ENCODE measurements around the gene GIT1. TPM values are rescaled to one million over a fixed set of nuclear protein-coding genes. Genes with fewer than 3 reads are reported as not detected.

The GIT1 gene
- polyA plus RNA-seq, 1 of the 3 experiments (the other 2 are of a cell fraction) = 42.9 TPM

DNA sequence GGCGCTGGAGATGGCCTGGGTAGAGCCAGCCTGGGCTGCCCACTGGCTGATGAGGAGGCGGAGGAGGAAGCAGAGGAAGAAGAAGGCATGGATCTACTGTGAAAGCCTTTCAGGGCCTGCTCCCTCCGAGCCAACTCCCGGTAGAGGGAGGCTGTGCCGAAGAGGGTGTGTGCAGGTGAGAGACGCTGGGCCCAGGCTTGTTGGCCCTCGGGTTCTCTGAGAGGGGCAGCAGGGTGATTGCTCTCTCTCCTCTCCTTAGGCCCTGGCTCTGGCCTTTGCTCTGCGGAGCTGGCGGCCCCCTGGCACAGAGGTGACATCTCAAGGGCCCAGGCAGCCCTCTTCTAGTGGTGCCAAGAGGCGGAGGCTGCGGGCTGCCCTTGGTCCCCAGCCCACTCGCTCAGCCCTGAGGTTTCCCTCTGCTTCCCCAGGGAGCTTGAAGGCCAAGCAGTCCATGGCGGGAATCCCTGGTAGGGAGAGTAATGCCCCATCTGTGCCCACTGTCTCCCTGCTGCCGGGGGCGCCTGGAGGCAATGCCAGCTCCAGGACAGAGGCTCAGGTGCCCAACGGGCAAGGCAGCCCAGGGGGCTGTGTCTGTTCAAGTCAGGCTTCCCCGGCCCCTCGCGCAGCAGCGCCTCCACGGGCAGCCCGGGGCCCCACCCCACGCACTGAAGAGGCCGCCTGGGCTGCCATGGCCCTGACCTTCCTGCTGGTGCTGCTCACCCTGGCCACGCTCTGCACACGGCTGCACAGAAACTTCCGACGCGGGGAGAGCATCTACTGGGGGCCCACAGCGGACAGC is 17.4 kb downstream of the GIT1 start:
- TF ChIP-seq, protein P1, sequence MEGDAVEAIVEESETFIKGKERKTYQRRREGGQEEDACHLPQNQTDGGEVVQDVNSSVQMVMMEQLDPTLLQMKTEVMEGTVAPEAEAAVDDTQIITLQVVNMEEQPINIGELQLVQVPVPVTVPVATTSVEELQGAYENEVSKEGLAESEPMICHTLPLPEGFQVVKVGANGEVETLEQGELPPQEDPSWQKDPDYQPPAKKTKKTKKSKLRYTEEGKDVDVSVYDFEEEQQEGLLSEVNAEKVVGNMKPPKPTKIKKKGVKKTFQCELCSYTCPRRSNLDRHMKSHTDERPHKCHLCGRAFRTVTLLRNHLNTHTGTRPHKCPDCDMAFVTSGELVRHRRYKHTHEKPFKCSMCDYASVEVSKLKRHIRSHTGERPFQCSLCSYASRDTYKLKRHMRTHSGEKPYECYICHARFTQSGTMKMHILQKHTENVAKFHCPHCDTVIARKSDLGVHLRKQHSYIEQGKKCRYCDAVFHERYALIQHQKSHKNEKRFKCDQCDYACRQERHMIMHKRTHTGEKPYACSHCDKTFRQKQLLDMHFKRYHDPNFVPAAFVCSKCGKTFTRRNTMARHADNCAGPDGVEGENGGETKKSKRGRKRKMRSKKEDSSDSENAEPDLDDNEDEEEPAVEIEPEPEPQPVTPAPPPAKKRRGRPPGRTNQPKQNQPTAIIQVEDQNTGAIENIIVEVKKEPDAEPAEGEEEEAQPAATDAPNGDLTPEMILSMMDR (IDR thresholded peaks at IDR 0.05) = no peak
- TF ChIP-seq SMC3 (IDR thresholded peaks at IDR 0.05; ENCODE audit: low read depth, low read length) (no peak), NFIC (IDR thresholded peaks at IDR 0.05; ENCODE audit: borderline replicate concordance) (no peak), RAD21 (IDR thresholded peaks at IDR 0.05; ENCODE audit: low read length) (no peak), MEF2A (IDR thresholded peaks at IDR 0.05; ENCODE audit: borderline replicate concordance, low read depth) (no peak), POLR2AphosphoS5 (IDR thresholded peaks at IDR 0.05; ENCODE audit: low read depth, low read length) (no peak), NRF1 (IDR thresholded peaks at IDR 0.05; ENCODE audit: low read depth, low read length) (no peak), TEAD4 (IDR thresholded peaks at IDR 0.05; ENCODE audit: borderline replicate concordance, insufficient read depth) (no peak), CHD2 (IDR thresholded peaks at IDR 0.05; ENCODE audit: low read length, partially characterized antibody) (no peak), RCOR1 (IDR thresholded peaks at IDR 0.05; ENCODE audit: low read length) (no peak)
- peaks cover 8 to 21% of the 10 kb centered on the region in 2 experiments; a peak in 1 of 4 replicates for H3K4me1 ChIP-seq (ENCODE audit: control insufficient read depth in 1 of 2, insufficient read depth in 2 of 2, low read depth in 1 of 2, low read length in 1 of 2)
- peaks cover 6% of the 10 kb centered on the region; the same call in 1 of the 2 replicates for H3K79me2 ChIP-seq (ENCODE audit: insufficient read depth)
- DNase-seq = peak; percentile 68
- CTCF ChIA-PET = interaction anchor here (0.7 to 11.6 kb wide), 33 partner anchors 8 to 541 kb away, joined by 3 to 166 read pairs (median 4); partner anchors contain the start of genes ANKRD13B, GIT1, MYO18A and SSH2
- H3K9me2 ChIP-seq = no peaks in the 10 kb centered on the region
- no peak overlapping the region for H3K4me2 ChIP-seq
- no peak overlapping the region for H3K27ac ChIP-seq (ENCODE audit: low read depth in 2 of 2, low read length in 1 of 2)
- H4K20me1 ChIP-seq (ENCODE audit: insufficient read depth) = 0 out of 2 replicates have a peak, but pooled peaks cover 4% of the 10 kb centered on the region
- no peak overlapping the region for H3K9ac ChIP-seq
- peaks cover 7% of the 10 kb centered on the region for H3F3A ChIP-seq (replicated peaks; ENCODE audit: insufficient read depth)
- H2AFZ ChIP-seq (ENCODE audit: low read depth) = no peak overlapping the region
- H3K4me3 ChIP-seq (ENCODE audit: low read depth in 2 of 2, low read length in 1 of 2) = no peak overlapping the region
- H3K9me3 ChIP-seq = no peaks in the 10 kb centered on the region
- POLR2A ChIA-PET = no interaction called here
- peaks cover 0 to 43% of the 10 kb centered on the region in 2 experiments for H3K36me3 ChIP-seq (replicated peaks in 1 of 2; ENCODE audit: control insufficient read depth in 1 of 2, insufficient read depth in 2 of 2, low read length in 1 of 2)
- H3K27me3 ChIP-seq (ENCODE audit: insufficient read depth) = no peaks in the 10 kb centered on the region
- 77% methylated on average over 15 of the region's 30 CpGs for WGBS (ENCODE audit: low lambda C conversion rate)

DNA sequence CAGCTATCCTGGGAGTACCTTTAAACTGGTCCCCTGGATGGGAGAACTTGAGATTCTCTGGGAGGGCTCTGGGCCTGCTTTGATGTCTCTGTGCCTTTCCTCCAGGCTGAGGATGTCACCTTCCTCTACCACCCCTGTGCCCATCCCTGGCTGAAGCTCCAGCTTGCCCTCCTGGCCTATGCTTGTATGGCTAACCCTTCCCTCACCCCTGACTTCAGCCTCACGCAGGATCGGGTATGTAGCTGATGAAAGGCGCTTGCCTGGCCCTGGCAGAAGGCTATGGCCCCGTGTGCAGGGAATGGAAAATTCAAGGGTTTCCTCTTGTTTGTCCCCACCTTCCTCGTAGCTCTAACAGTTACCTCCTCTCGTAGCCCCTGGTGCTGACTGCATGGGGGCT is 18.0 kb downstream of the GIT1 start:
- Histone ChIP-seq H2AFZ (ENCODE audit: low read depth) (no peak overlapping the region), H4K20me1 (ENCODE audit: insufficient read depth) (0 out of 2 replicates have a peak, but pooled peaks cover 4% of the 10 kb centered on the region), H3F3A (replicated peaks; ENCODE audit: insufficient read depth) (peaks cover 7% of the 10 kb centered on the region), H3K27ac (ENCODE audit: low read depth in 2 of 2, low read length in 1 of 2) (no peak overlapping the region), H3K9me2 (no peaks in the 10 kb centered on the region), H3K4me1 (ENCODE audit: control insufficient read depth in 1 of 2, insufficient read depth in 2 of 2, low read depth in 1 of 2, low read length in 1 of 2) (peaks cover 8 to 22% of the 10 kb centered on the region in 2 experiments; a peak in 1 of 4 replicates), H3K27me3 (ENCODE audit: insufficient read depth) (no peaks in the 10 kb centered on the region), H3K9ac (no peak overlapping the region), H3K4me3 (ENCODE audit: low read depth in 2 of 2, low read length in 1 of 2) (no peak overlapping the region), H3K79me2 (ENCODE audit: insufficient read depth) (peaks cover 6% of the 10 kb centered on the region; the same call in 1 of the 2 replicates), H3K4me2 (no peak overlapping the region), H3K9me3 (no peaks in the 10 kb centered on the region), H3K36me3 (replicated peaks in 1 of 2; ENCODE audit: control insufficient read depth in 1 of 2, insufficient read depth in 2 of 2, low read length in 1 of 2) (peaks cover 0 to 37% of the 10 kb centered on the region in 2 experiments)
- TF ChIP-seq RCOR1 (IDR thresholded peaks at IDR 0.05; ENCODE audit: low read length) = no peak
- TF ChIP-seq NFIC (IDR thresholded peaks at IDR 0.05; ENCODE audit: borderline replicate concordance) = no peak
- TF ChIP-seq TCF12 (IDR thresholded peaks at IDR 0.05) = no peak
- no peak for TF ChIP-seq MXI1 (IDR thresholded peaks at IDR 0.05; ENCODE audit: low read depth, low read length)
- TF ChIP-seq, protein P2, sequence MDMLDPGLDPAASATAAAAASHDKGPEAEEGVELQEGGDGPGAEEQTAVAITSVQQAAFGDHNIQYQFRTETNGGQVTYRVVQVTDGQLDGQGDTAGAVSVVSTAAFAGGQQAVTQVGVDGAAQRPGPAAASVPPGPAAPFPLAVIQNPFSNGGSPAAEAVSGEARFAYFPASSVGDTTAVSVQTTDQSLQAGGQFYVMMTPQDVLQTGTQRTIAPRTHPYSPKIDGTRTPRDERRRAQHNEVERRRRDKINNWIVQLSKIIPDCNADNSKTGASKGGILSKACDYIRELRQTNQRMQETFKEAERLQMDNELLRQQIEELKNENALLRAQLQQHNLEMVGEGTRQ (IDR thresholded peaks at IDR 0.05; ENCODE audit: borderline replicate concordance, low read depth, low read length) = no peak
- TF ChIP-seq GATA2 (CRISPR knock-in tag; IDR thresholded peaks at IDR 0.05) = no peak
- TF ChIP-seq, protein P3, sequence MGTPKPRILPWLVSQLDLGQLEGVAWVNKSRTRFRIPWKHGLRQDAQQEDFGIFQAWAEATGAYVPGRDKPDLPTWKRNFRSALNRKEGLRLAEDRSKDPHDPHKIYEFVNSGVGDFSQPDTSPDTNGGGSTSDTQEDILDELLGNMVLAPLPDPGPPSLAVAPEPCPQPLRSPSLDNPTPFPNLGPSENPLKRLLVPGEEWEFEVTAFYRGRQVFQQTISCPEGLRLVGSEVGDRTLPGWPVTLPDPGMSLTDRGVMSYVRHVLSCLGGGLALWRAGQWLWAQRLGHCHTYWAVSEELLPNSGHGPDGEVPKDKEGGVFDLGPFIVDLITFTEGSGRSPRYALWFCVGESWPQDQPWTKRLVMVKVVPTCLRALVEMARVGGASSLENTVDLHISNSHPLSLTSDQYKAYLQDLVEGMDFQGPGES (IDR thresholded peaks at IDR 0.05; ENCODE audit: low read depth, low read length) = no peak
- TF ChIP-seq, protein P4, sequence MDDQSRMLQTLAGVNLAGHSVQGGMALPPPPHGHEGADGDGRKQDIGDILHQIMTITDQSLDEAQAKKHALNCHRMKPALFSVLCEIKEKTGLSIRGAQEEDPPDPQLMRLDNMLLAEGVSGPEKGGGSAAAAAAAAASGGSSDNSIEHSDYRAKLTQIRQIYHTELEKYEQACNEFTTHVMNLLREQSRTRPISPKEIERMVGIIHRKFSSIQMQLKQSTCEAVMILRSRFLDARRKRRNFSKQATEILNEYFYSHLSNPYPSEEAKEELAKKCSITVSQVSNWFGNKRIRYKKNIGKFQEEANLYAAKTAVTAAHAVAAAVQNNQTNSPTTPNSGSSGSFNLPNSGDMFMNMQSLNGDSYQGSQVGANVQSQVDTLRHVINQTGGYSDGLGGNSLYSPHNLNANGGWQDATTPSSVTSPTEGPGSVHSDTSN (IDR thresholded peaks at IDR 0.05) = no peak
- TF ChIP-seq TAF1 (IDR thresholded peaks at IDR 0.05; ENCODE audit: borderline replicate concordance, low read depth, low read length) = no peak
- TF ChIP-seq, protein P1 (IDR thresholded peaks at IDR 0.05) = no peak
- no peak for TF ChIP-seq FOXJ3 (CRISPR knock-in tag; IDR thresholded peaks at IDR 0.05)
- no peak for TF ChIP-seq YY1 (IDR thresholded peaks at IDR 0.05; ENCODE audit: low read depth)
- POLR2A ChIA-PET = interaction anchor here (0.7 kb wide), 1 partner anchor 203 kb away, joined by 3 read pairs; no protein-coding TSS in a partner anchor
- whole genome bisulfite sequencing (ENCODE audit: low lambda C conversion rate) = 90% methylated on average over 6 of the region's 6 CpGs
- CTCF ChIA-PET = interaction anchor here (1.2 to 11.6 kb wide), 5 partner anchors 12 to 360 kb away, joined by 4 to 166 read pairs (median 98); partner anchors contain the start of genes ANKRD13B and GIT1
- no peak for DNase-seq
